ENCODE measurements around the gene SARDH. TPM values are rescaled to one million over a fixed set of nuclear protein-coding genes. Genes with fewer than 3 reads are reported as not detected.

The SARDH gene
- total RNA-seq, 1 experiment from 2014 or later = 5.3 TPM

- Histone ChIP-seq H4K91ac (ENCODE audit: insufficient read length, low read depth, low read length) (no peak overlapping the region), H3K14ac (ENCODE audit: insufficient read depth, low read length) (no peak overlapping the region), H3K79me1 (ENCODE audit: insufficient read depth, low read depth, low read length, poor library complexity, severe bottlenecking) (no peaks in the 10 kb centered on the region), H2BK15ac (ENCODE audit: low read depth, low read length) (no peak overlapping the region), H3K23ac (ENCODE audit: insufficient read length, low read depth, low read length) (no peak overlapping the region), H2AFZ (ENCODE audit: low read length) (no peak overlapping the region), H3K4ac (ENCODE audit: low read depth, low read length) (no peak overlapping the region), H4K20me1 (ENCODE audit: control insufficient read depth, insufficient read depth, insufficient read length) (no peaks in the 10 kb centered on the region), H4K5ac (ENCODE audit: insufficient read length, low read depth, low read length) (no peak overlapping the region), H3K9me3 (ENCODE audit: control insufficient read depth, low read depth, low read length) (no peaks in the 10 kb centered on the region), H3K27me3 (ENCODE audit: insufficient read depth, low read length) (no peaks in the 10 kb centered on the region; the same call in 1 of the 2 replicates), H2BK5ac (ENCODE audit: insufficient read length, low read length) (no peak overlapping the region), H3T11ph (ENCODE audit: low read length) (no peak overlapping the region), H3K18ac (ENCODE audit: insufficient read length, low read depth, low read length) (no peak overlapping the region), H2AK5ac (ENCODE audit: insufficient read length, low read length) (no peak overlapping the region), H3K56ac (ENCODE audit: insufficient read length, low read depth, low read length) (no peak overlapping the region), H3K4me1 (ENCODE audit: insufficient read depth, low read length) (no peaks in the 10 kb centered on the region; the same call in 1 of the 2 replicates), H3K23me2 (ENCODE audit: insufficient read length, low read depth, low read length, poor library complexity, severe bottlenecking) (no peaks in the 10 kb centered on the region), H4K8ac (replicated peaks; ENCODE audit: insufficient read length, low read depth, low read length) (no peak overlapping the region), H3K9ac (ENCODE audit: extremely low read depth, insufficient read length, low read length) (no peak overlapping the region), H3K27ac (ENCODE audit: insufficient read length, low read depth, low read length) (no peak overlapping the region), H2BK12ac (ENCODE audit: insufficient read length, low read depth, low read length) (no peak overlapping the region), H2BK120ac (ENCODE audit: low read depth, low read length, poor library complexity, severe bottlenecking) (no peak overlapping the region), H2BK20ac (ENCODE audit: low read depth, low read length, poor library complexity, severe bottlenecking) (no peak overlapping the region), H3K79me2 (ENCODE audit: insufficient read depth, low read length) (no peaks in the 10 kb centered on the region), H3K4me2 (ENCODE audit: insufficient read depth, insufficient read length, low read length) (no peak overlapping the region)
- no CpG with 5 or more reads among the region's 13 CpGs for WGBS (ENCODE audit: extremely low coverage, insufficient read length, low lambda C conversion rate)
- Mint-ChIP-seq H3K36me3 (ENCODE audit: insufficient read depth in 1 of 3, low read depth in 3 of 3) (no peaks in the 10 kb centered on the region), H3K4me3 (peak overlapping the region in 1 of 2 experiments; percentile 19; a peak in 1 of 5 replicates), H3K27ac (no peak overlapping the region), H3K4me1 (peaks cover 15 to 46% of the 10 kb centered on the region in 2 experiments), H3K9me3 (no peaks in the 10 kb centered on the region), H3K27me3 (ENCODE audit: low read depth) (peaks cover 81% of the 10 kb centered on the region)
- no peak for TF ChIP-seq CTCF (conservative IDR thresholded peaks at IDR 0.05)
- no peak for DNase-seq
These were observed 78.6 kb downstream of the SARDH start for GRCh38 chr9:133659516-133659915.

All from H9 (cell line).